ENCODE data around the gene ZFYVE21.

The ZFYVE21 gene

GRCh38 chr14:103692871-103693270, 22.7 kb upstream of the ZFYVE21 start:
- no peak for DNase-seq

- DNase-seq: no peak
These were observed 22.1 kb upstream of the ZFYVE21 start for GRCh38 chr14:103693515-103693914.

- DNase-seq: no peak
These were observed 21.0 kb upstream of the ZFYVE21 start for GRCh38 chr14:103694572-103695026.

DNA sequence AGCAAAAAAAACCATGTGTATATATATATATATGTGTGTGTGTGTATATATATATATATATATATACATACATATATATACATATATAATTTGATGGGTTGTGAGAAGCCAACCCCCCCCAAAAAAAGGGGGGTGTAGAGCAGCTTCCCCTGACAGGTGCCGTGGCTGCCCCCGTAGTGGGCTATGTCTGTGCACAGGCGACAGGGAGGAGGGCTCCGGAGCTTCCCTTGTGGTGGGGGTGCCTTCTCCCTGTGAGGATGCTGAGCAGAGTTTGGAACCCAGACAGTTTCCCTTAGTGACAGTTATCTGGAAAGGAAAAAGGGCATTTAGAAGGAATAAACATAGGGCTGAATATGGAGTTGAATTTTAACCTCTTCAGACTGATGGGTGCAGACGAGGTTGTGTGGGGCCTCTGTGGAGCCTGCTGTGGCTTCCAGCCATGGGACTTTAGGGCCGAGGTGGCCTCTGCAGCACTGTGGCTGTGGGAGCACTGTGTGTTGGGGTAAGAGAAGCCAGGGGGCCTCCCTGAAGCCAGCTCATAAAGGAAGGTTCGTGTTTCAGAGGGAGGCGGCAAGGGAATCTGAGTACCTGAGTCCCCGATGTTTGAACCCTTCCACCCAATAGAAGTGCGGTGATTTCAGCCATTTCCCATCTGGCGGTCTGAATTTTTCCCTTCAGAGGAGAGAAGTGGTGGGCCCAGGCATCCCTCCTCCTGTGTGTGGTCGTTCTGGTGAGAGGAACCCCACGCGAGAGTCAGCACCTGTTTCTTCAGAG, 20.1 kb upstream of the ZFYVE21 start:
- no peak for DNase-seq

GRCh38 chr14:103696070-103696402, 19.6 kb upstream of the ZFYVE21 start:
- DNase-seq: no peak

- no peak for DNase-seq
These were observed 19.0 kb upstream of the ZFYVE21 start for GRCh38 chr14:103696466-103697071.

DNA sequence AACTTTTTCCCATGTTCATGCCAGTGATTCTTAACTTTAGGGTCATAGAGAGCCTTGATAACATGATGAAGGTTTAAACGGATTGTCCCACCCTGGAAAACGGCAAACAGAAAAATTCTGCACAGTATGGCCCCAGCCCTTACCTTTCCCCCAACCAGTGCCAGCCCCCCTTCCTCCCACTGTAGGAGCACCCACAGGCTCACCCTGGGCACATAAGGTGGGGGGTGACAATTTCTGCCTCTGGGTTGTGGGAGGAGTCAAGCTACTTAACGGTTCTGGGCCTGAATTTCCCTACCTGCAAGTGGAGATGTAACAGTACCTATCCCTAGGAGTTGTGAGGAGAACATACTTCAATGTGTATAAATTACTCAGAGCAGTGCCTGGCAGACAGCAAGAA, 18.4 kb upstream of the ZFYVE21 start:
- no peak for DNase-seq

DNA sequence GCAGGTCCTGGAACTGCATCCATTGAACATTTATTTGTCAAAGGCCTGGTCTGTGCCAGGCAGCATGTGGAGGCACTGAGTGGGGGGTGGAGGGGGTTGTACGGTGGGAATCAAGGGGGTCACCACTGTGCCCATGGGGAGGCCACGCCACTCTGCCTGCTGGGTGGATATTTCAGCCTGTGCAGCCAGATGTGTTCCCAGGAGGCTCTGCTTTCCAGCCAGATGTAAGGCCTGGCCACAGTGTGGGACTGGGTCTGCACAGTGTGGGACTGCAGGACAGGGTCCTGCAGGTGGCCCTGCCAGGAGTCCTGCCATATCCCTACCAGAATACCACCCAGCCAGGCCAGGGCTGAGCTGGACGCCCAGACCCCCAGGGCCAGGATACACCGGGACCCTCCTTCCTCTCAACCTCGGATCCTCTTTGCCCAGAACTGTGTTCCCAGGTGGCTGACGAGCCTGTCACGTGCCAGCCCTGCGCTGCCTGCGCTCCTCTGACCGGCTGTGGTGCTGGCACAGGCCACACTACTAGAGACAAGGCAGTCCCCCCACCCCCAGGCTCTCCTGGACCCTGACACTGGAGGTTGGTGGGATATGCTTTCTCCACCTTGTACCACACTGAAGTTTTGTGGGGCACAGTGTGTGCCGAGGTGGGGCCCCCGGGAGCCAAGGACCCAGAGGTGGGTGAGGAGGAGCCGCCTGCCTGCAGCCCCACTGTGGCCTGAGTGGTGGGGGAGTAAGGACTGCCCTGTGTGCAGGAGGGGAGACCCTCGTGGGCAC, 17.8 kb upstream of the ZFYVE21 start:
- no peak for DNase-seq

DNA sequence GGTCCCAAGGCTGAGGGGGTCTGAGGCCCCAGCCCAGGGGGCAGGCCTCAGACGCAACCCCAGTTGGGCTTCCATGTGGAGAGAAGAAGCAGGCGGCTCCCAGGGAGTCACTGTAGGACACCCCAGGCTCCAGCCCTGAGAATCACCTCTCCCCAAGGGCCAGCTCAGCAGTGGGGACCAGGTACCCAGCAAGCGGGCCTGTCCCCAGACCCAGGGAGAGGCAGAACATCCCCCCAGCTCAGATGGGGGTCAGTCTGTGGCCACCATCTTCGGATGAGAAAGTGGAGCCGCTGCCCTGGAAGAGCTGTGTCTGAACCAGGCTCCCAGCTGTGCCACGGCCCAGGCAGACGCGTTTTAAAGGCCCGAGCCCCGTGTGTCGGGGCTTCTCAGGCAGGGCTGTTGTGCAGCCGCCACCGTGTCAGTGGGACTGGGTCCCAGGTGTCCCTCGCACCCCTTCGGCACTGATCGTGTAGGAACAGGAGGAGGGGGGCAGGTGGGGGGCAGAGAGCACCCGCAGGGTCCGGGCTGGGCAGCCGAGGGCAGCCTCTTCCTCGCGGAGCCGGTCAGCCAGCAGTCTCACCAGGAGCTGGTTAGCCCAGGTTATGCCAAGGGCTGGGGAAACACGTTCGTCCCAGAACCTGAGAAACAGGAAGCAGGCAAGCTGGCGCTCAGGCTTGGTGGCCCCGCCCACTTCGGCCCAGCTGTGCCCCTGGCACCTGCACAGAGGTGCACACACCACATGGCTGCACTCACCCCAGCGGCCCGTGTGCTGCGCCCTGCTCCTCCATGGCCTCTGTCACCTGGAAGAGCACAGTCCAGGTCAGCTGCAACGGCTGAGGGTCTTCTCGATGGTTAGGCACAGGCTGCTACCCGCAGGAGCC, 17.0 kb upstream of the ZFYVE21 start:
- no peak for DNase-seq

DNA sequence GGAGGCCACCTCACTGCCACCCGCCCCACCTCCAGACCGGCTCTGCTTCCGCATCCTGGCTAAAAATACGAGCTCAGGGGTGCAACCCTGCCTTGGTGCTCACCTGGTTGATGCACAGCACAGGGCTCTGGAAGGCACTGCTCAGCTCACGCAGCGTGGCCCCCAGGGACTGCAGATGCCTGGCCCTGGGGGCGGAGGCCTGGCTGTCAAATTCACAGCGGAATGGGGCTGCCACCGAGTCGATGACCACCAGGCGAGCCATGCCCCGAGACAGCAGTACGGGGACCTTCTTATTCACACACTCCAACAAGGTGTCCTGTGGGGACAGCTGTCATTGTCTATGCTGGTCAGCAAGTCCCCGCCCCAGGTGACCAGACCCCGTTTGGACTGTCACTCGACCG, 16.3 kb upstream of the ZFYVE21 start:
- no peak for DNase-seq

GRCh38 chr14:103699901-103700752, 15.5 kb upstream of the ZFYVE21 start:
- no peak for DNase-seq

GRCh38 chr14:103700753-103701490, 14.7 kb upstream of the ZFYVE21 start:
- DNase-seq: no peak

DNA sequence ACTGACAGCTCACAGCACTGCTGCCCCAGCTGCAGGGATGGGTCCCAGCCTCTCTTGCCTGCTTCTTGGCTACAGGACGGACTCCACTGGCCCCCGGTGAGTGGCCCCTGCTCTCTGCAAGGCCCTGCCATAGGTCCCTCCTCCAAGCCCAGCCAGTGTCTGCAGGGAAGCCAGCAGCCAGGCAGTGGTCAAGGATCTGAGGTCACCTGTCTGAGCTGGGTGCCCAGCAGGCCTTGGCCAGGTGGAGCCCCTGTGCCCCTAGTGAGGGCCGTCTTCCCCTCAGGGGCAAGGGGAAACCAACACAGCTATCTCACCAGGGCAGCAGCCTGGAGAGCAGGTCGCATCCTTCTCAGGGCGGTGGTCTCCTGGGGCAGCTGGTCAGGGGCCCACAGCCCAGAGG, 13.5 kb upstream of the ZFYVE21 start:
- DNase-seq: no peak

DNA sequence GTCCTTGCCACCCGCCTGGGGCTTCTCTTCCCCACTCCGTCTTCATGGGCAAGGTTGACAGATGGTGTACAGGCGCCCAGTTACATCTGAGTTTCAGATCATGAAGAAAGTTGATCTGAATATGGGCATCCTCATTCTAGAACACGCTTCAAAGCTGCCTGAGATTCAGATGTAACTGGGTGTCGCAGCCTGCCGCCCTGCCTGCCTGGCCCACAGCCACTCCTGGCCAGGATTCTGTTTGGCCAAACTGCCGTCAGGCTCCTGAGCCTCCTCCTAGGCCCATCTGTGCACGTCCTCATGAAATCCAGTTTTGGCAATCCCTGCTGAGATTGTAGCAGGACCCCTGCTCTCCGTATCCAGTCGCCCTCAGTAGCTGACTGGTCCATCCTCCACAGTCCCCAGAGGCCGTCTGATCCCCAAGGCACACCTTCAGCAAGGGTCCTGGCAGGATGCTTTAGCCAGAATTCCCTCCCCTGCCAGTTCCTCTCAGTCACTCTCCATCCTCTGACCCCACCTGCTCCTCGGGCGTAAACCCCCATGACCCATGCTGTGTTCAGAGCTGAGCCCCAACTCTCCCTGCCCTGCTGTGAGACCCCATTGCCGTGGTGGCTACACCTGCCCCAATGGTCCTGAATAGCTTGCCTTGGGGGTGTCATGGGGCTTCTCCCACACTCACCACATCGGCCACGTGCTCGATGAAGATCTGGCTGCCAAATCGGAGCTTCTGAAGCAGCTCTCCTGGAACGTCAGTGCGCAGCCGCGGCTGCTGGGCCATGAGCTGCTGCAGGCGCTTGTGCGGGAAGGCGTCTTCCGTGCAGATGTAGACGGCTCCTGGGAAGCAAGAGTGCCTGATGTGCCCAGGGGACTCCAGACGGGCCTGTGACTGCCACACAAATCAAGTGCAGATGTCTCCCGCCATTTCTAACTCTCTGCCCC, 12.8 kb upstream of the ZFYVE21 start:
- DNase-seq: peak; percentile 41 to 64

GRCh38 chr14:103703433-103704385, 11.9 kb upstream of the ZFYVE21 start:
- DNase-seq: no peak

- no peak for DNase-seq
These were observed 10.9 kb upstream of the ZFYVE21 start for GRCh38 chr14:103704708-103705107.

DNA sequence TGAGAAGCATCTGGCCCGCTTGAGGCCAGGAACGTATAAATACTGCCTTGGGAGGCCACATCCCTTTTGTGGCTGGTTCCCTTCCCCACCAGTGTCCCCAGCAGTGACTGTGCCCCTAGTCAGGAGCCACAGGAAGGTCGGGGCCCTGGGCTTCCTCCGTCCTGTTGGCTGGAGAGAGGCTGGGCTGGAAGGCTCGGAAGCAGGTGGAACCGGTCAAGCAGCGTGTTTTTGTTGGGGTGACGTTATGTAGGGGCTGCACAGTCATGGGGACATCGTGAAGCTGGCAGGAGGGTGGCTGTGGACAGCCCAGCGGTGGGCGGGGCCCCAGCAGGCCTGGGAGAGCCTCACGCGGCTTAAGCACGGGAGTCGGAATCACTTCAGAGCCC, 10.5 kb upstream of the ZFYVE21 start:
- DNase-seq: no peak

DNA sequence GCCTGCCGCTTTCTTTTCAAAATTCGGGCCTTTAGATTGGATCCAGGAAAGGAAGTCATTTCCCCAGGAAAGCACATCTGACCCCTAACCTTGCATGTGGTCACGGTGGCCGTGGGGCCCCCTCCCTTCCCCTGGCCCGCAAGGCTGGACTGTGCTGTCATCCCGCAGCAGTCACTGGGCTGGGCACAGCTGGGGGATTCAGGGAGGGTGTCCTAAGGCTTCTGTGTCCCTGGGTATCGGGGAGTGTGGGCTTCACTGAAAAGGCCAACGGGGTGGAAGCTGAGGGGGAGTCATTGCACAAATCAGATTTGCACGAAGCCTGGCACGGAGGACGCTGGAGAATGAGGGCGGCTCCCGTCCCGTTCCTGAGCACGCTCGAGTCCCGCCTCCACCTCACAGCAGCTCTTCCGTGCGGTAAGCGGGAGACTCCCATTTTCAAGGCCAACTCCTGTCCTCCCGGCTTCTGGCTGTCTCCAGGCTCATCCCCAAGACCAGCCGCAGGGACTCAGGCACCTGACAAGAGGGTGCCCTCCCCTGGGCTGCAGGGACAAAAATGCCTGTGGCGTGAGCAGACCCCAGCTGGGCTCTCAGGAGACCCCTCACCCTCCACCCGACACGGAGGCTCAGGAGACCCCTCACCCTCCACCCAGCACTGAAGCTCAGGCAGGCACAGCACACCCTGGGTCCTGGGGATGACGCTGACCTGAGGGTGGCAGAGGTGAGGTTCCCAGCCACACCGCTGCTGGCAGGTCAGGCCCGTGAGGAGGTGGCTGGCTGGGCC, 9.9 kb upstream of the ZFYVE21 start:
- DNase-seq: no peak
